ENCODE measurements around the gene HOXB8.

The HOXB8 gene

DNA sequence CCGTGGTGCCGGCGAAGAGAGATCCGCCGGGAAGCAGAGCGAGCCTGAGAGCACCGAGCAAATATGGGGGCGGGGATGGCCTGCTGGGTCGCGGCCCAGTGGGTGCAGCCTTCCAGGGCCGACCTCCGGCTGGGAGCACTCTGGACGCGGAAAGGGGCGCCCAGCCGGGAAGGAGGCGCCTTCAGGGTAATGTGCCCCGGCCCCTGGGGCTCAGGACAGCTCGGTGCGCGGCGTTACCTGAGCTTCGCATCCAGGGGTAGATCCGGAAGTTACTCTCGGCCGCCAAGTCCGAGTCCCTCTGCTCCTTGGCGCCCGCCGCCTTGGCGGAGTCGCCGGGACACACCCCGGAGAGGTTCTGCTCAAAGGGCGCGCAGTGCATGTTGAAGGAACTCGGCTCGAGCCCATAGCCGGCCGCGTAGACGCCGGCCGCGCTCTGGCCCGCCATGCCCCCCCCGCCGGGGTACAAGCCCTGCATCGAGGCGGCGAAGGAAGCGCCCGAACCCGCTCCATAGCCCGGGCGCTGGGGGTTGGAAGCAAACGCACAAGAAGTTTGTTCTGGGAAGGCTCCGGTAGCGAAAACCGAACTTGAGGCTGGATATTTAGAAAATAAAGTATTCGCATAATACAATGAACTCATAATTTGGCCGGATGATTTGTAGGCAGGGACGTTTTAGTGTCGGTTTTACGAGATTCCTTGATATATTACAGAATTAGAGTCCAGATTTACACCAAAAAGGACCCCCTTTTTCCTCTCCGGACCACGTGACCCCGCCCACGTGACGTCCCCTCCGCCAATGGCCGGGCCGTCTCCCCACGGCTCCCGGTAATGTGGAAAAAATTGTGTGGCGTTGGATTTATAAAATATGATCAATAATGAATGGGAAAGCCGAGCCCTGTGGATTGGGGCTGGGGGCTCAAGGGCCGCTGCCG lies 4.5 kb downstream of the HOXB8 start, which contains the start of gene HOXB7:
Gene HOXB7, minus strand, starts transcription at position 736 of the 930 bp plus-strand sequence. Its CDS starts 99 bp downstream, at position 637.
- DNase-seq, result no peak

DNA sequence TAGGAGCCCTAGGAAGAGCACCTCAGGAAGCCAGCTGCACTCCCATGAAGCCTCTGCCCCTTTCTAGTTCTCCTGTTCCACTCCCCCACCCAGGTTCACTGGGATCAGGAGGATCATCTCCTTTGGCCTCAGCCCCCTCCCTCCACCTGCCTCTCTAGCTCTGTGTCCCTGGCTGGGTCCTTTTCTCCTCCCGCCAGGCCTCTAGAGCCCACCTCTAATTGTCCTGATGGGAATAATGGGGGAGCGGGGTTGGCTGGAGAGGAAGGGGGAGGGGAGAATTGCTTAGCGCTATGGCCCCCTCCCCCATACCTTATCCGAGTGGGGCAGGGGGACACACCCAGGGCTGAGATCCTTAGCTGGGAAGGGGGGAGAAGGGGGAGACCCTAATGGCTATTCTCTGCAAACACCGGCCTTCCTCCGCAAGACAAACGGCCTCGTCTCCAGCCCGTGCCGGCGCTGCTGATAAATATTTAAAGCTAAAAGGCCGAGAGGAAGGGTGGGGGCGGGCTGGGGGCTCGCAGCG lies 5.3 kb downstream of the HOXB8 start:
- no peak for DNase-seq

DNA sequence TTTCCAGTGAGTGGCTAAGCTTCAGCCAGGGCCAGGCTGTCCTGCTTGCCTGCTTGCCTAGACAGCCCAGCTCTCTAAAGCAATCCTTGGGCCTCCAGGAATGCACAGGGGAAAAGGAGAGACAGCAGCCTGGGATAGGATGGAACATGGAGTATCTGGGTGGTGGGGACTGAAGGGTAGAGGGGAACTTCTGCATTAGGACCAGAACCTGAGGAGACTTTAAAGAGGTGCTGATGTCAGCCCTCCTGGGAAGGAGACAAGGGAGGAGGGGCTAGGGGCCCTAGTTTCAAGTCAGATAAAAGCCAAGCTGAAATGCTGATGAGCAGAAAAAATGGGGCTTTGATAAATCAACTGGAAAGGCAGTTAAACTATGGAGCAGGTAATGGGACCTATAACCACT lies 6.1 kb downstream of the HOXB8 start:
- no peak for DNase-seq

DNA sequence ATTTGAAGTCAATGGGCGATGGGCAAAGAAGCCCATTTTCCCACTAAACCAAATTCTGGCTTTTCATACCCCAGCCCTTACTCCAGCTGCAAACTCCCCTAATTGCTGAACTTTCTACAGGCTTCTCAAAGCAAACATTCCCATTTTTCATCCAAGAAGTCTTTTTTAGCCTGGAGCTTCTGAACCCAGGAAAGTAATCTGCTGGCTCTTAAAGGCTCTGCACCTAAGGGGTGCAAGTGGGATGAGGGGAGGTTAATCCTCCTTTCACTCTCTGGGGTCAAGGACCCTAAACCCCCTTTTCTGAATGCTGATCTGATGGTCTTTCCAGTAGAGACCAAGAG lies 6.6 kb downstream of the HOXB8 start:
- DNase-seq, result no peak

DNA sequence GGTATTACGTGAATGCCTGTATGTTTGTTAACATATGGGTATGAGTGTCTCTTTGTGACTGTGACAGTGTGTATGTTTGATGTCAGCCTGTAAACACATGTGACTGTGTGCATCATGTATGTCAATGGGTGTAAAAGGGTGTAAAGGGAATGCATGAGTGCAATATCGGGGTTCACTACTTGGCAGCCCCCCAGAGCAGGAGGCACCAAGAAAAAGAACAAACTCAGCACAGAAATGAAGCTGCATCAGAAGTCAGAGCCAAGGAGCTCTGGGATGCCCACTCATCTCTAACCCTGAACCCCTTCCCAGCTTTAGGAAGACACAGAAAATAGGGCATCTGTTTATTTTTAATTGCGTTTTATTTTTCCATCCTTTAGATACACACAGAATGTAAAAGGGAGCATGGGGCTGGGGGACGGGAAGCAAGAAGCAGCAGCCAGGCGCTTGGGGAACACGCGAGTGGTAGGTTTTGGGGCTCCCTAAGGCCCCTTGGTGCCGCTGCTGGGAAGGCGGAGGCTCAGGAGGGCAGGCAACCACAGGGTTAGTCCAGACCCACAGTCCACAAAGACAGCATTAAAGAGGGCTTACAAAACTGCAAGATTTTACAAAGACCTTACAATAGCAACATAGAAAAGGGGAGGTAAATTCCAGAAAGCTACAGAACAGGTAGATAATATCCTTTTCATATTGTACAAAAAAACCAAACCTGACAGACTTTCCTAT lies 8.0 kb downstream of the HOXB8 start:
- no peak for DNase-seq

DNA sequence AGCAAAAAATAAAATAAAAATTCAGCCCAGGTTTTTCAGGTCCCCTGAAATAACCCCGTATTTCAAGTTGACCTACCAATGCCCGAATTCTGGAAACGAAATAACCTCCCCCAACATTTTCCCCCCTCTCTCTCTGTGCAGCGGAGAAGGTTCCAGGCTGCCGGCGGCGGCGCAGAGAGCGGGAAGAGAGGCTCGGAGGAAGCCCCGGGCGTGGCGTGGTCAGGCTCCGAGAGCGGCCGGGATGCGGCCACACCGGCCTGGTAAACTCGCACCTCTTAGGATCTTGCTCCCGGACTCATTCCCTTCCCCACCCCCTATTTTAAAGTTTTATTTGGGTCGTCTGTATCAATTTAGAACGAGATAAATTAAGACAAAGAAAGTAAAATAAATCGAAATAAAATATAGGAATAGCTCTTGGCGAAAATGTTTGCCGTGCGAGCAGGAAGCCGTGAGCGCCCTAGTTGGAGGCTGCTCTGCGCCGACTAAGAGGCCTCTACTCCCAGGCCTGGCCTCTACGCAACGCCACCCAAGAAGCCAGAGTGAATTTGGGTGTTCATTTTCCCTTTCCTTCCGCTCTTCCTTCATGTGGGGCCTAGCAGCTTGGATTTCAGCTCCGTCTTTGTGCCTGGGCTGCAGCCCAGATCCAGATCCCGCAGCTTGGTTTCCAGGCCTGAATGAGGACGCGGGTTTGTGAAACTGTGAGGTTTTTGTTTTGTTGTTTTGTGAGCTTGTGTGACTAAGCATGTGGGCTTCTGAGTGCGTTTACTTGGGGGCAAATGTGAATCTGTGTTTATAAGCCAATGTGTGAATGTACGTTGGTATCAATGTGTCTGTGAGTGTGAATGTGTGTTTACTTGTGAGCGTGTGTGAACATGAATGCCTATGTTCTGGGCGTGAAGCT lies 8.9 kb downstream of the HOXB8 start:
- no peak for DNase-seq

DNA sequence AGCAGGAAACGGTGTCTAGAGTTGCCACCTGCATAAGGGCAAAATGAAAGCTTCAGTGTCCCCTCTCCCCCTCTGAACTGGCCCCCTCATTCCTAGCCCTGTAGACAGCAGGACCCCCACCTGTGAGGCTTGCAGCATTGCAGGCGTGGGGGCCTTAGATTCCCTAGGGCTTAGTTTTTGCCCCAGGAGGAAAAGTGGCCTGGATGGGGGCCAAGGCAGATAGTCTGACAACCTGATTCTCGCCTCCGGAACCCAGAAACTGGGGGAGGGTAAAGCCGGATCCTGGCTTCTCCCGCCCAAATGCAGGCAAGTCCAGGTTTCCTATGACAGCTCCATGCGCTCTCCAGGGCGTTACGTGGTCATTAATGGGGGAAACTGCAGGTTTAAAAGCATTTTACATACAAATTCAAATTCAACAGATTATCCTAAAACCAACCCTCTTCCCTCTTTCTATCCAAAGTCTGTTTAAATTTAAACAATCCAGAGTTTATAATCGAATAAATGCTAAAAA lies 9.6 kb downstream of the HOXB8 start:
- no peak for DNase-seq

DNA sequence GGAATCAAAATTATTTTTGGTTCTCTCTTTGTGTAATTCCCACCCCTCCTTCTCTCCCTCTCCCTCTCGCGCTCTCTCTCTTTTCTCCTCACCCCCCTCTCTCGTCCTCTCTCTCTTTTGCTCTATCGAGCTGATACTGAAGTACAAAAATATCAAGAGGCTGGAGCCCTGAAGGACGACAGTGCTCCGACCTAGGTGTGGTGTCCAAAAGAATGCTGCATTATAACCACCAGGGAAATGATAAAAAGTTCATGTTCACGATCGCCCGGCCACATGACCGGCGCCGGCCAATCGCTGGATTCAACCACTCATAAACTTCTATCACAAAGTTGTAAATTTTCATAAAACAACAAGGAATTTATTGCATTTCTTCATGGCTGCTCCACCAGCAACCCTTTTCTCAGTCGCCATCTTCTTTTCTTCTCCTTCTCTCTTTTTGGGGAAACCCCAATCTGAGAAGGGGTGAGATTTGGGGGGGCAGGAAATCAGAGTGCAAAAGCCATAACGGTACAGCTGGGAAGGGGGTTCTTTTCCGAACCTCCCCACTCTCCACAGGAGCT lies 10.2 kb downstream of the HOXB8 start, which contains the start of gene HOXB6:
Gene HOXB6, minus strand, starts transcription at position 217 of the 560 bp plus-strand sequence. CDS start 6,836 bp downstream, outside the sequence.
- no peak for DNase-seq

DNA sequence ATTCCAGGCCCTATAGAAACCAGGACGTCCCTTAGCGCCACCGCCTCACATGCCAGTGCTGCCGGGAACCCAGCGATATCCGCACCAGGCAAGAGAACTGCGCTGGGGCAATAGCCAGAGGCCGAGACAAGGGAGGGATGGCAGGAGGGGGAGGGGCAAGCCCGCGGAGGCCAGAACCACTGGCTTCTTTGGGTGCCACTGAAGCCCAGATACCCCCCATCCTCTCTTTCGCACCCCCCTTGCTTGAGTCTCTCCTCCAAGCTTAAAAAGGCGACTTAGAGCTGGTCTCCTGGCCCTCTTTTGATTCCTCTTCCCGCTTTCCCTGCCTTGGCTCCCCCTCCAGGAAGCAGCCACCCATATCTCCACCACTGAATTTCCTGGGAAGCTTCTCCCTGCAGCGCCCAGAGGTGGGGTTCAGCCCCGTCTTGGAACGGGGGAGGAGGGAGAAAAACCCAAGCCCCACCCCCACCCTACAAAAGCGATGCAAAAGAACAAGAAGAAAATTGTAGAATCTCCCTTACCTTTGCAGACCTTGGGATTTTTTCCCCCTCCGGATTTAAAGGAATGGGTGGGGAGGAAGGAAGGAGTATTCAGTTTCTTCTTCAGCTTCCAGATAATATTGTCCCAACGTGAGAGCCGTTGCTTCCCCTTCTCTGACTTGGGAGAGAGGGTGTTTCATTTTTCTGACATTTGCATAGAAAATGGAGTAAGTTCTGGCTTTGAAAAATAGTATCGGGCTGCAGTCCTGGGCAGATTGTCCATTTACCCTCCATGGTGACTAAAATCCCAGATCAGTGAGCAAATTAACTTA lies 10.9 kb downstream of the HOXB8 start:
- no peak for DNase-seq

DNA sequence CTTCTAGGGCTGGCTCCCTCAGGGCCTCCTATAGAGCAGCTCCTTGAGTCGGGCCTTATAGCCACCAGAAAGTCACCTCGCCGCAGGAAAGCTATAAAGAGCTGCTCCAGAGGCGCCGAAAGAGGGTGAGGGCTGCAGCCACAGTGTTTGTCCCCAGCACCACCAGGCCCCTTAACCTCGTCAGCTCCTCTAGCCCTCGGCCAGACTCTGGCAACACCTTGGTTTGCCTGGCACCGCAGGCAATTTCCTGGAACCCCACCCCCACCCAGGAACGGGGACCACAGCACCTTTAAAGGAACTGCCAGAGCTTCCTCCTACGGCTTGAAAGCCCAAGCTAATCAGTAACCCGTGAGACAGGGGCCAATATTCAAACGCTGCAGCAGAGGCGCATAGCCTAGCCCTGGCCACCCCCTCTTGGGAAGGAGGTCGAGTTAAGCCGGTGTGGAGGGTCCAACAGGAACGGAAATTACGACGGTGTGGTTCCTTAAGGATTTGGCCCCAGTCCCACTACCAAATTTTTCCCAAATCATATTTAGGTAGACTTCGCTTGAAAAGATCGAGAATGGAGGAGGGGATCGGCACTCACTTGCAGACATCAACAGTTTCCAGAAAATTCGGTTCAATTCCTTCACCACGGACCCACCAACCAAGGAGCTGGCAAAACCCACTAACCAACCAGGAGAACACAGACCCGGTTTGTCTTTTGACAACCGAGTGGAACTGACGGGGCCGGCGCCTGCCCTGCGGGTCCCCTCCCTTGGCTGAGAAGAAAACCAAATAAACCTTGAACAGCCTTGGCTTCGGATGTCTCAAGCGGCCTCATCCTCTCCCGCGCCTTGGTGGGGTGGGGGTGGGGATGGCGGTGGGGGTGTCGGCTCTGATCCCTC lies 13.3 kb downstream of the HOXB8 start:
- DNase-seq, result no peak

DNA sequence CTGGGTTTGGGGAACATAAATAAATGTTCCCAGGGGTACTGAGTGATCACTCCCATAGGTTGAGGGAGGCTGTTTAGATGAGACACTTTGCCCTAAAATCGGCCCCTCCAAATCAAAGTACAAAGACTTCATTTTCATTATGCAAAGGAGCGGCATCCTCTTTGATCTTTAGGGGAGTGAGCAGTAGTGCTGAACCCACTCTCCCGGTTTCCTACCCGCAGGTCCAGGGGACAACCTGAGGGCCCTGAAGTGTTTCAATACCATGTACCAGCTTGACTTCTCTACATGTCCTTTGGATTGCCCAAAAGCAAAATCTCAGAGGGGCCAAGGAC lies 13.9 kb downstream of the HOXB8 start:
- no peak for DNase-seq

DNA sequence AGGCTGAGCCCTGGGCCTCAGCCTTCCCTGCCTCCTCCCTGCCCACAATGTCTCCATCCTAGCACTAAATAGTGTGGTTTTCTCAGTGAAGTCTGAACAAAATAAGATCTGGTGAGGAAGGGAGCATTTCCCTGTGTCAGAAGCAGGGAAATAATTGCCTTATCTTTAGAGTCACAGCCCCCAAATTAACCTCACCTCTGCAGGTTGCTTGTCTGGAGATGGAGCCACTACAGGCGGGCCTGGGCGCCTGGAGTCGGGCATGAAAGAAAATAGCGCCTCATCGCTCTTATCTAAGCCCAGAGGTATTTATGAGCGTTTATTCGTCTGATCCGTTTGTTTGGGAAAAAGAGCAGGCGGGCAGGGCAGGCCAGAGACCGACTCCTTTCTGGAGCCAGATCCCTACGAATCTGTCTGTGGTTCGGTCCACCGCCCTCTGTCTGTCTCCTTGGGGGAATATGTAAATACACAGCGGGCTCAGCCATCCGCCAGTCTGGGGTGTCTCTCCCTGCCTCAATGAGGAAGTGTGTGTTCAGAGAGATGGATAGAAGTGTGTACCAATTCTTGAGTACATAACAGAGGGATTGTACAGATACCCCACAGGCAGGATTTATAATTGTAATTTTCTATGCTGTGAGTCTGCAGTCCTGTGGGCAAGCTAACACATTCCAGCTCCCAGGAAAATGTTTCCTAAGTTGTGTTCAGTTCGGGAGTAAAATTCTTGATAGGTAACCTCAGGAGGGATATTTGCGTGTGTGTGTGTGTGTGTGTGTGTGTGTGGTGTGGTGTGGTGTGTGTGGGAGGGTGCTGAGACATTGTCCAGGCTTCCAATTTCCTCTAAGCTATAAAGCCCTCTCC lies 14.6 kb downstream of the HOXB8 start:
- DNase-seq, result no peak

DNA sequence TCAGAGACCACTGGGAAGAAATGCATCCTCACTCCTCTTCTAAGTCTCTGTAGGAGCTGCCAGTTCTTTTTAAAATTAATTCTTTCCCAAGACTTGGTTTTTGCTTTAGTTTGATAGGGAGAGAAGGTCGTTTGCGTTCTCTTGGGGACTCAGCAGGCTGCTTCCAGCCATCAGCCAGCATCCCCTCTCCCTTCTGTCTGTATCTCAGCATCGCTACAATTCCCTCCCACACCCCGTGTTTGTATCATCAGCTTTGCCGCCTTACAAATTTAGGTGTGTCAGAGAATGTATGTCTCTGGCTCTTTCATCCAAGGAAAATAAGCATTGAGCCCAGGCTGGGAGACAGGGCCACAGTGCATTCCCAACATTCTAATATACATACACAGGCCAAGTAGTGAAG lies 15.7 kb downstream of the HOXB8 start:
- DNase-seq, result no peak

DNA sequence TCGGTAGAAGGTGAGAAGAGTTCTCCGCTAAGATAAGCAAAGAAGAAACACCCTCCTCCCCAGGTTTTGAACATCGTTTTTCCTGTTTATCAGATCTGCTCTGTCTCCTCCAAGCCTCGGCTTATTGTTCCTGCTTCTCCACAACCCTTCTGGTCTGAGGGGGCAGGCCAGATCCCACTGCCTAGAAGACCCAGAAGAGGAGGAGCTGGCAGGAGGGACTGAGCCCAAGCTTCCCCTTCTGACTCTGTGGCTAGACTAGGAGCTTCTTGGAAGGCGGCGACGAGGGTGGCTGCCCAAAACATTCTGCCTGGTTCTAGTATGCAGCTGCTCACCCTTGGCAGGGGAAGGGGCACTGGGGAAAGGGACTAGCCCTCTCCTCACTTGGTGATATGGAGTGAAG lies 16.4 kb downstream of the HOXB8 start:
- DNase-seq, result no peak

DNA sequence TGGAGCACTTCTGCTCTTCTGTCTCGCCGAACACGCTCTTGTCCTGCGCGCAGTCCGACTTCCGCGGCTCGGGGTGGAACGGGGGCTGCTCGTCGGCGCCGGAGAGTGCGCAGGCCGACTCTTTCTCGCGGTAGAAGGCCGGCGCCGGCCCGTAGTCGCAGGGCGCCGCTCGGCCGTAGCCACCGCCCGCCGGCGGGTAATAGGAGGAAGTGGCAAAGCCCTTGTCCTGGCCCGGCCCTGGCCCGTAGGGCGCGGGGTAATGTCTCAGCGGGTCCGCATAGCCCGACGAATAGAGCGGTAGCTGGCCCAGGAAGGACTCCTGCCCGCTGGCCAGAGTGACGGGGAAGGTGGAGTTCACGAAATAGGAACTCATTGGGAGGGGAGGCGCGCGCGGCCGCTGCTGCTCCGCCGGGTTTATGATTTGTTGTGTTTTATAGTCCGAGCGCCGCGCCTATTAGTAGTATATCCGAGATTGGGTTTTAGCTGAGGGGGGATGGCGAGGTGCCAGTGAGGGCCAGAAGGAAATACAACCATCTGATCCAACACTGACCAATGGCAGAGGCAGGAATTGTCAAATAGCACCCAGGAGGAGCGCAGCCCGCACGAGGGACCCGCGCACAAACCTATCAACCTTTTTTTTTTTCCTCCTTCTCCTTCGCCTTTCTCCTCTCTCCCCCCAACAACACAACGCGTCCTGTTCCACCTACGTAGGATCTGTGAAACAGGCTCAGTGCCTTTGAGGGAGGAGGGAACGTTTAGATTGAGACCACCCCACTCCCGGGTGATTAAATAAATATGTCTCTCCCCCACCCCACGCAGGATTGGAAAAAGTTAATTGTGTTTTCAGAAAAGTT lies 17.1 kb downstream of the HOXB8 start:
- no peak for DNase-seq

DNA sequence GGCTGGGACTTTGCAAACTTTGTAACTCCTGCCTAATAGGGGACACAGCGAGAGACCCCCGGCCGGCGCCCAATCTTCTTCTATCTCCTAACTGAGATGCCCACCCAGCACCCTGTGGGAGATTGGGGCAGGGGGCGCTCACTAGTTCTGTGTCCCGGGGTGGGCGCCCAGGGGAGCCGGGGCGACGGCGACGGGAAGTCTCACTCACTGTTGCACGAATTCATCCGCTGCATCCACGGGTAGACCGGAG lies 17.6 kb downstream of the HOXB8 start:
- no peak for DNase-seq

DNA sequence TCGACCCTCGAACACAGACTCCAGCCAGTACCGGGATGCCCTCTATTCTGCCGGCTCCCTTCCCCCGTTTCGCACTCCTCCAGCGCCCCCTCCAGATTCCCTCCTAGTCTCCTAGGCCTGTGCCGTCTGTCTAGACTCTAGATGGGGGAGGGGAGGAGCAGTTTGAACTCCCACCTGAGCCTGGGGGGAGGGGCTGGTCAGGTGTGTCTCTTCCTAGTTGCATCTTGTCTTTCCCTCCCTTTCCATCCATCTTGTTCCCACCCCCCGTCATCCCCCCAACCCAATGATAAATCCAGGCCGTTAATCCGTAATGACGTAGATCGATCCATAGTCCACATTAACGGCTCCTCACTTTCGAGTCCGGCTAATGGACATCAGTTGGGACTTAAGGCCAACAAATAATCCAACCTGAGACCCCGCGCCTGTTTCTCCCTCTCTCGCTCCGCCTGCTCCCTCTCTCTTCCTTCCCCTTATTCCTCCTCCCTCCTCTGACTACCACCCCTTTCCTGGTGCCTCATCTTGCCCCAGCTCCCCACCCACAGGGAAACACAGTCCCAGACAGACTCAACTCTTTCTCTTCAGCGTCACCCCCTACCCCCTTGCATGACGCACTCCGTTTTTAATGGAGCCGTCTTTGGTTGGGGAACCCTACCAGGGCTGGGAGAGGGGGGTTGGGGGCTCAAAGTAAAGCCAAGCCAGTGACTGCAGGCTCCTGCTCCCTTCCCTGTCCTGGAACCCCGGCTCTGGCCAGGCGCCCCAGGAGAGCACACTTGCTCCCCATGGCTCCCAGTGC lies 18.2 kb downstream of the HOXB8 start:
- no peak for DNase-seq

All from DMS 273 treated with DMSO at 0.1 percent for 48 hours (cell line).